C4-2B (cell line): ENCODE results near the gene ASIC4.

Source experiments
- H3K27ac ChIP-seq: fragments of 450-650 bp; 2 replicates; pipeline ENCODE4 v1.5.1; 2017
- ZFX ChIP-seq: fragments of 450-650 bp; IDR thresholded peaks from 2 replicates; pipeline ENCODE4 v1.6.1; 2017
- TF ChIP-seq, protein P1 (sequence below): fragments of 450-650 bp; conservative IDR thresholded peaks from 2 replicates; pipeline ENCODE4 v1.5.1; 2017; ENCODE audit warnings: mild to moderate bottlenecking

Gene ASIC4

GRCh38 chr2:219574484-219575311, 60.4 kb downstream of the ASIC4 start:
- no peak overlapping the region for H3K27ac ChIP-seq
- no peak for TF ChIP-seq ZFX
- TF ChIP-seq, protein P1, sequence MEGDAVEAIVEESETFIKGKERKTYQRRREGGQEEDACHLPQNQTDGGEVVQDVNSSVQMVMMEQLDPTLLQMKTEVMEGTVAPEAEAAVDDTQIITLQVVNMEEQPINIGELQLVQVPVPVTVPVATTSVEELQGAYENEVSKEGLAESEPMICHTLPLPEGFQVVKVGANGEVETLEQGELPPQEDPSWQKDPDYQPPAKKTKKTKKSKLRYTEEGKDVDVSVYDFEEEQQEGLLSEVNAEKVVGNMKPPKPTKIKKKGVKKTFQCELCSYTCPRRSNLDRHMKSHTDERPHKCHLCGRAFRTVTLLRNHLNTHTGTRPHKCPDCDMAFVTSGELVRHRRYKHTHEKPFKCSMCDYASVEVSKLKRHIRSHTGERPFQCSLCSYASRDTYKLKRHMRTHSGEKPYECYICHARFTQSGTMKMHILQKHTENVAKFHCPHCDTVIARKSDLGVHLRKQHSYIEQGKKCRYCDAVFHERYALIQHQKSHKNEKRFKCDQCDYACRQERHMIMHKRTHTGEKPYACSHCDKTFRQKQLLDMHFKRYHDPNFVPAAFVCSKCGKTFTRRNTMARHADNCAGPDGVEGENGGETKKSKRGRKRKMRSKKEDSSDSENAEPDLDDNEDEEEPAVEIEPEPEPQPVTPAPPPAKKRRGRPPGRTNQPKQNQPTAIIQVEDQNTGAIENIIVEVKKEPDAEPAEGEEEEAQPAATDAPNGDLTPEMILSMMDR, result no peak

GRCh38 chr2:219575566-219576504, 61.6 kb downstream of the ASIC4 start:
- H3K27ac ChIP-seq, result no peak overlapping the region
- TF ChIP-seq ZFX, result no peak
- TF ChIP-seq, protein P1, result no peak

GRCh38 chr2:219576505-219577388, 62.5 kb downstream of the ASIC4 start:
- no peak overlapping the region for H3K27ac ChIP-seq
- no peak for TF ChIP-seq ZFX
- TF ChIP-seq, protein P1, result no peak

GRCh38 chr2:219578811-219579613, 64.7 kb downstream of the ASIC4 start:
- no peak overlapping the region for H3K27ac ChIP-seq
- TF ChIP-seq ZFX, result no peak
- TF ChIP-seq, protein P1, result no peak

GRCh38 chr2:219581346-219581745, 67.1 kb downstream of the ASIC4 start:
- TF ChIP-seq, protein P1, result no peak
- TF ChIP-seq ZFX, result no peak
- no peak overlapping the region for H3K27ac ChIP-seq
